ENCODE data around the gene SRGAP2C.
"Not testable (repeated sequence)": the region's sequence is repeated elsewhere in the genome, so short reads cannot be mapped to it uniquely, and the experiment has no call there.

SRGAP2C gene

DNA sequence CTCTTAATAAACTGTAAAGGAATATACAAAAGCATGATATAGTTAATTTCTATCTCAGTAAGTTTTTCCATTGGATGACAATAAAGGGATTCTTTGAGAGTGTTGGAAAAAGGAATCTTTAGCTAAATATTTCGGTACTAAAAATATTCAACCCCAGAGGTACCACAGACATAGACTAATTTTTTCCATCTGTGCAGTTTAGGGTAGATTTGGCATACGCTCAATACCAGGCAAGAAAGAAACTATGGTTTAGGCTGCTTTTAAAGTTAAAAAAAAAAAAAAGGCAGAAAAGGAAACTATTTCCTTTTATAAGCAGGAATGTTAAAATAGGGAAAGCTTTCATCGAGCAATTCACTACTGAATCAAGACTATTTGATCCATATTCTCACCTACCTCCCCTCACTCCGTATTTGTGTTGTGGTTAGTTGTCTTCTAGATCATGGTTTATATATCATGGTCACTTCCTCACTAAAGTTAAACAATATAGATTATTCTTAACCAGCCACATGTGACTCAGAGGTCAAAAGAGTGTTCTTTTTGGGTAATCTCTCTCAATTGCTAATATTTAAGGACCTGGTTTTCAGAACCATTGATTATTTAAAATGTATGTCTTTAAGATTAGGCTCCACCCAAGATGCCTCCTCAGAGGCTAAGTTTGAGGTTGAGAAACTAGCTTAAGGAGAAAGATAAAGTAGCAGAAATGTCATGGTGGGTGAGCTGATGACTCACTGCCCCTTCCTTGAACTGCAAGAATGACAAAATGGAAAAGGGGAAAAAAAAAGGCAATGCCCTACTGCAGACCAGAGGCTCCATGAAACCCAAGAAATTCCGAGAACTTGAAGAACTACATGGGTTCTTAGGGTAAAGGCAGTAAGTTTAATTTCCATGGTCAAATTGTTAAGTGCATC lies 20.7 kb upstream of the SRGAP2C start:
- DNase-seq; intact Hi-C loops (cut with DNase I; ENCODE audit: low total_unique reads); H3K9me3 ChIP-seq: not testable (repeated sequence)

DNA sequence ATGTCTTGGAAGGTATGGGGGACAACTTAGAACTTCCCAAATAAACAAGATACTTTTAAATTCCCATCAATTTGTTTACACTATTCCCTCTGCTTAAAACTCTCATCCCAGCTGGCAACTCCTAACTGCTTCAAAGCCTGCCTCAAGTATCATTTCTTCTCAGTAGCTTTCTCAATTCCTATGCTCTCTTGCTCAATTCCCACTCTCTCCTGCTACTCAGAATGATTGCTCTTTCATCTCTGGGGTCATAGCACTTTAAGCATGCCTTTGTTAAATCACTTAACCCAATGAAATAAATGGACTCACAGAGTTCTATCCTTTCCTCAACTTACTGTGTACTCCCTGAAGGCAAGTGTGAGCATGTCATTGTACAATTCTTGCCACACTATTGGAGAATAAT lies 19.5 kb upstream of the SRGAP2C start:
- DNase-seq; intact Hi-C loops (cut with DNase I; ENCODE audit: low total_unique reads); H3K4me1 ChIP-seq; H3K27ac ChIP-seq; H3K36me3 ChIP-seq; H3K27me3 ChIP-seq; H3K4me3 ChIP-seq; H3K9me3 ChIP-seq: not testable (repeated sequence)

More for the DNA sequence above, 20.7 kb upstream of the SRGAP2C start:
- H3K27ac ChIP-seq, H3K27me3 ChIP-seq, H3K4me3 ChIP-seq, H3K4me1 ChIP-seq, H3K36me3 ChIP-seq: not testable (repeated sequence)

GRCh38 chr1:121167225-121167738 lies 17.5 kb upstream of the SRGAP2C start:
- DNase-seq; H3K27ac ChIP-seq; intact Hi-C loops (cut with DNase I; ENCODE audit: low total_unique reads); H3K36me3 ChIP-seq; H3K9me3 ChIP-seq; H3K4me1 ChIP-seq; H3K4me3 ChIP-seq; H3K27me3 ChIP-seq: not testable (repeated sequence)

GRCh38 chr1:121168152-121168668 lies 16.6 kb upstream of the SRGAP2C start:
- H3K36me3 ChIP-seq; H3K27ac ChIP-seq; H3K4me1 ChIP-seq; DNase-seq; H3K4me3 ChIP-seq; intact Hi-C loops (cut with DNase I; ENCODE audit: low total_unique reads); H3K9me3 ChIP-seq; H3K27me3 ChIP-seq: not testable (repeated sequence)

DNA sequence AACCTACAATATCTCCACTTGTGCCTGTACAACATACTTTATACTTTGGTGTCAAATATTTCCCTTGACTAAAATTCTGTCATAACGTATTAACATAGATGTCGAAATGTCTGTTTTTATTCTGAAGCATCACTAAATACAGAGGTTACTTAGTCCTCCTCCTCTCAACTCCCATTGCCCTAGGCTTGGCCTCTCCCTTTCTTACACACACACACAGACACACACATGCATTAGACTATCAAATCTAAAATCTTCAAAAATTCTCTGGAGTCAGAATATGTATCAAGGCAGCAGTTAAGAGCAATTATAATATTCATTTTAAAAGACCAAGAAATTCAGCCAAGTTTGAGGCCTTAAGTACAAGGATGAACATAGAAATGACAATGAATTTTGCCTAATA lies 8.1 kb upstream of the SRGAP2C start:
- H3K27ac ChIP-seq; DNase-seq; H3K36me3 ChIP-seq; H3K27me3 ChIP-seq; intact Hi-C loops (cut with DNase I; ENCODE audit: low total_unique reads); H3K4me3 ChIP-seq; H3K9me3 ChIP-seq; H3K4me1 ChIP-seq: not testable (repeated sequence)

DNA sequence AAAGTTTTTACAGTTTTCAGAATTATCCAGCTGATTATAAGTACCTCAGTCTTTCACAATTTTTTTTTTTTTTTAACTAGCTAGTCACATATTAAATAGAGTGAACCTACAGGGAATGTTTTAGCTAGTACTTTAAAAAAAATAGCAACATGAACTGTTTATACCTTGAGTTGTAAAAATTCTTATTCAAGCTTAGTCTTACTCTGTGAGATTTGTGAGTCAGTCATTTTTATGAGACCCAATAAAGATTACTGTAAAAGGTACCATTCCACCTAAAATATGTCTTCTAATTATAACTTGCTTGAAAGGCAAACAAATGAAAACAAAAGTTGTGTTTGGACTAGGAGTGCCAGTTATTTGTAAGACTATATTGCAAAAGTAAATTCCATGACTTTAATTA lies 6.6 kb upstream of the SRGAP2C start:
- intact Hi-C loops (cut with DNase I; ENCODE audit: low total_unique reads); H3K4me1 ChIP-seq; H3K36me3 ChIP-seq; H3K27ac ChIP-seq; H3K4me3 ChIP-seq; DNase-seq; H3K9me3 ChIP-seq; H3K27me3 ChIP-seq: not testable (repeated sequence)

DNA sequence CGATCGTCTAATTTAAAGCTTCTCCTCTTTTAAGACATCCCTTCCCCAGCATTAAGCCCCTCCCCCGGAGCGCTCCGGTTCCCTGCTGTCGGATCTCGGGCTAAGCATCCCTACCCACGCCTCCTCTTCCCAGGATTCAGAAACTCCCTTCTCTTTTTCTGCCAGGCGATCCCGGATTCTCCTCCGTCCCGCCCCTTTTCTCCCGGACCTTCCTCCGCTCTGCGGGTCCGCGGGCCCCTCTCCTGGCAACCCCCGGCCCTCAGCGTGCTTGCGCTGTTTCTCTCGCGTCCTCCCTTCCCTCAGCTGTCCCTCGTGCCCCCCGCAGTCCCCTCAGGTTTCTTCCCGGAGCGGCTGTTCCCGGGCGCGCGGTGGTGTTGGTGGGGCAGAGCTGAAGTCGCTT lies 908 bp upstream of the SRGAP2C start:
- H3K27ac ChIP-seq; H3K27me3 ChIP-seq; intact Hi-C loops (cut with DNase I; ENCODE audit: low total_unique reads); H3K36me3 ChIP-seq; H3K4me1 ChIP-seq; H3K9me3 ChIP-seq: not testable (repeated sequence)
- peak overlapping the region; percentile 44 for H3K4me3 ChIP-seq
- peak in 1 of 2 donors; percentile 62 for DNase-seq

- H3K27ac ChIP-seq, result peak overlapping the region; percentile 77 to 78
- intact Hi-C loops (cut with DNase I; ENCODE audit: low total_unique reads); H3K9me3 ChIP-seq; H3K4me1 ChIP-seq; H3K36me3 ChIP-seq; H3K27me3 ChIP-seq: not testable (repeated sequence)
- peak in 1 of 2 donors; percentile 69 for DNase-seq
- H3K4me3 ChIP-seq, result peak overlapping the region; percentile 53 to 54
These were observed 449 bp downstream of the SRGAP2C start for GRCh38 chr1:121185140-121185708.

- intact Hi-C loops (cut with DNase I; ENCODE audit: low total_unique reads); H3K36me3 ChIP-seq; H3K4me1 ChIP-seq; H3K9me3 ChIP-seq; H3K27me3 ChIP-seq; H3K27ac ChIP-seq: not testable (repeated sequence)
- H3K4me3 ChIP-seq, result peak overlapping the region; percentile 45 to 50
- DNase-seq, result peak; percentile 42 to 65
These were observed 1.4 kb downstream of the SRGAP2C start for GRCh38 chr1:121186191-121186590.

GRCh38 chr1:121187914-121188313 lies 3.1 kb downstream of the SRGAP2C start:
- intact Hi-C loops (cut with DNase I; ENCODE audit: low total_unique reads); H3K36me3 ChIP-seq; H3K27me3 ChIP-seq; H3K4me1 ChIP-seq; H3K9me3 ChIP-seq; H3K27ac ChIP-seq; DNase-seq: not testable (repeated sequence)
- peak overlapping the region in 1 of 2 donors; percentile 9 for H3K4me3 ChIP-seq

GRCh38 chr1:121192512-121192911 lies 7.7 kb downstream of the SRGAP2C start:
- intact Hi-C loops (cut with DNase I; ENCODE audit: low total_unique reads); H3K4me3 ChIP-seq; H3K4me1 ChIP-seq; H3K27ac ChIP-seq; H3K27me3 ChIP-seq; H3K9me3 ChIP-seq; DNase-seq; H3K36me3 ChIP-seq: not testable (repeated sequence)

DNA sequence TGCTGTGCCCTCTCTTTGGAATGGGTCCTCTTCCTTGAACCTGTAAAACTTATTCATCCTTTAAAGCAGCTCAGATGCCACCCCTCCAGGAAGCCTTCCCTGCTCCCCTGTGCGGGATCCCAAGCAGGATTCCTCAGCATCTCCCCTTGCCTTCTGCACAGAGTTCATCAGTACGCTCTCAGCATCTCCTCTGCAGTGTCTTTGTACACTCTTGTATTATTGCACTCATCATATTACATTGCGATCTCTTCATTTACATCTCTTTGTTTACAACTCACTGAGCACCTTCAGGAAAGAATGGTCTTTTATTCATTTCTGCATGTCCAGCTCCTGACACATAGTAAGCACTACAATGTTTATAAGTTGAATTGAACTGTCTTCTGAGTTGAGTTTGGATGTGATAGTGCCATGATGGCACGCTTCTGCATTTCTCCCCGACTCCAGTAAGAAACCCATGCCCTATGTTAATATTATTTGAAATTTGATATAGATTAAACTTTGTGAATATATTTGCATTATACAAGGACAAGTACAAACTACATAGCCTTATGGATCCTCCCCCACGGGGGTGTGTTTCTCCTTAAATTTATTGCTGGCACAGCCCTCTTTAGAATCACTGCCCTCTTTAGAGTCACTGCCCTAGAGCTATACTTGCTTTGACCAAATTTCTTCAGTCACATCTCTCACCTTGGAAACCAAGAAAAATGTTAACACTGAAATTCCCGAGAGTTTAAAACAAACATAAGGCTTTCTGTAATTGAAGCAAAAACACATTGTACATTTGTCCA lies 12.5 kb downstream of the SRGAP2C start:
- H3K27ac ChIP-seq; H3K4me1 ChIP-seq; H3K9me3 ChIP-seq; DNase-seq; H3K36me3 ChIP-seq; intact Hi-C loops (cut with DNase I; ENCODE audit: low total_unique reads); H3K4me3 ChIP-seq; H3K27me3 ChIP-seq: not testable (repeated sequence)

DNA sequence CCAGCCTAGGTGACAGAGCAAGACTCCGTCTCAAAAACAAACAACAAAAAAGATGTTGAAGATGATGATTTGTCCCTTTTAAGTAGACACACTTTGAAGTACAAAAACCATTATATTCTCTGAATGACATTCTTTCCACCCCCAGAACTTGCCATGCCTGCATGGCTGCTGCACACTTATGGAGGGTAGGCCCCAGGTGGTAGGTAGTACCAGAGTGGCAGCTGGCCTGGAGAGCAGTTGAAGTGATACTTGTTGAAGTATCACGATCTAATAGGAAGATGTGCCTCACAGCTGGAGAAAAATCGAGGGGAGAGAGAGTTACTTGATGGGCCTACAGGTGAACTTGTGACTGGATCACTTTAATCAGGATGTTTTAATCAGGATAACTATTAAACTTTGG lies 15.0 kb downstream of the SRGAP2C start:
- H3K4me1 ChIP-seq; H3K9me3 ChIP-seq; H3K27ac ChIP-seq; DNase-seq; H3K27me3 ChIP-seq; H3K36me3 ChIP-seq; H3K4me3 ChIP-seq; intact Hi-C loops (cut with DNase I; ENCODE audit: low total_unique reads): not testable (repeated sequence)

DNA sequence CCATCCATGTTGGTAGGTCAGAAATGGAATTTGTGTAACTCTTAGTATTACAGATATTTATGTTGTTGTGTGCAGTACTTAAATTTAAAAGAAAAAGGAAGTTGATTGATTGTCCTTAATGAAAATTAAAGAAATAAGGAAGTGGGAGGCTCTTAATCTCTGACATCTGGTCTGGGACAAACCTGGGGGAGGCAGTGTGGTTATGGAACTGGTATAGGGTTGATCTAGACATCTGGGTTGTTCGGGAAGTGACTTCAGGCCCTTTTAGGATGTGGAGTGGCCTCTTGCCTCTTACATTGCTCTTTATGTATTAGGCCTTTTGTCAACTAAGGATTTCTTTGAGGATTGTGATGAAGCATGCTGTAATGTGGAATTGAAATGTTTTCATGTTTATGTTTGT lies 15.5 kb downstream of the SRGAP2C start:
- H3K4me3 ChIP-seq; H3K9me3 ChIP-seq; H3K4me1 ChIP-seq; H3K36me3 ChIP-seq; intact Hi-C loops (cut with DNase I; ENCODE audit: low total_unique reads); H3K27ac ChIP-seq; DNase-seq; H3K27me3 ChIP-seq: not testable (repeated sequence)

All from tibial artery (tissue), 4 donors.